Endothelial cell of umbilical vein (primary cell): ENCODE results near the gene VRTN. TPM values are rescaled to one million over a fixed set of nuclear protein-coding genes. Genes with fewer than 3 reads are reported as not detected.

Experiments
- BruUV-seq: library from RNA; stranded (reverse); fragments of 400-500 nt; replicated peaks from 2 replicates; lab custom pipeline; 2021; lab: Mats Ljungman, UMichigan
- CTCF ChIA-PET: fragments of 300-600, 350-600 bp; sonication (Branson Sonifier 250); formaldehyde crosslinking; loops from one replicate; lab custom pipeline; 2021; ENCODE audit warnings: antibody characterized with exemption, inconsistent platforms; lab: Charles Lee
- POLR2A ChIA-PET: fragments of 300-600, 350-600 bp; sonication (Branson Sonifier 250); formaldehyde crosslinking; loops from one replicate; lab custom pipeline; 2021; ENCODE audit warnings: antibody characterized with exemption, inconsistent platforms; lab: Charles Lee
- DNase-seq: peaks from one replicate; pipeline ENCODE4 v3.0.0-alpha.2; 2011; ENCODE audit warnings: low read depth, low spot score
- FAIRE-seq: peaks from 2 replicates; lab custom pipeline; 2011; peaks lifted over from hg19 to GRCh38; lab: Jason Lieb, UNC
- H2AFZ ChIP-seq: 2 replicates; pipeline ENCODE4 v1.6.0; 2012; ENCODE audit warnings: low read depth, low read length, control low read depth, inconsistent platforms
- H3K27ac ChIP-seq: 2 replicates; pipeline ENCODE4 v1.5.1; 2011; ENCODE audit warnings: low read depth, mild to moderate bottlenecking, control low read depth, low read length, moderate library complexity; ENCODE audit not compliant: insufficient read depth
- H3K27me3 ChIP-seq, 2 experiments: 2 replicates each; pipeline versions ENCODE4 v1.6.0 to v1.6.1; 2011; ENCODE audit warnings: low read length in 2 of 2, mixed read lengths in 1 of 2; ENCODE audit not compliant: control insufficient read depth in 2 of 2, insufficient read depth in 2 of 2
- H3K36me3 ChIP-seq, 2 experiments: 2 replicates in 1 of 2; 3 replicates in 1 of 2; pipeline ENCODE4 v1.5.1; 2011; ENCODE audit warnings: low read length in 2 of 2, mild to moderate bottlenecking in 1 of 2, moderate library complexity in 1 of 2; ENCODE audit not compliant: control insufficient read depth in 2 of 2, insufficient read depth in 2 of 2; ENCODE audit errors: extremely low read depth in 1 of 2
- H3K4me1 ChIP-seq: 3 replicates; pipeline ENCODE4 v1.5.1; 2011; ENCODE audit warnings: mild to moderate bottlenecking, low read length; ENCODE audit not compliant: control insufficient read depth, insufficient read depth; ENCODE audit errors: extremely low read depth
- H3K4me2 ChIP-seq: 2 replicates; pipeline ENCODE4 v1.6.1; 2011; ENCODE audit warnings: low read length, control low read depth, mixed read lengths; ENCODE audit not compliant: insufficient read depth
- H3K4me3 ChIP-seq, 3 experiments: fragments of 200-600 bp in 1 of 3; sonication (generic), shearing (Covaris generic) in 1 of 3; replicated peaks in 1 of 3; 2 replicates each; pipeline ENCODE4 v1.5.1; 2011 to 2016; ENCODE audit warnings: control low read depth in 3 of 3, low read length in 3 of 3, mild to moderate bottlenecking in 2 of 3, inconsistent platforms in 1 of 3, low read depth in 1 of 3, moderate library complexity in 1 of 3; ENCODE audit not compliant: insufficient read depth in 1 of 3
- H3K79me2 ChIP-seq: 2 replicates; pipeline ENCODE4 v1.6.0; 2012; ENCODE audit warnings: low read length, inconsistent platforms; ENCODE audit not compliant: control insufficient read depth, insufficient read depth
- H3K9ac ChIP-seq: replicated peaks from 2 replicates; pipeline ENCODE3; 2011; ENCODE audit warnings: low read length, control low read depth; ENCODE audit not compliant: insufficient read depth; ENCODE audit errors: extremely low read depth
- H3K9me1 ChIP-seq: replicated peaks from 3 replicates; pipeline ENCODE4 v1.6.0; 2011; ENCODE audit warnings: mild to moderate bottlenecking, low read length; ENCODE audit not compliant: control insufficient read depth, insufficient read depth; ENCODE audit errors: extremely low read depth
- H3K9me3 ChIP-seq: replicated peaks from 2 replicates; pipeline ENCODE4 v1.5.1; 2012; ENCODE audit warnings: low read length, inconsistent platforms; ENCODE audit not compliant: control insufficient read depth, insufficient read depth
- H4K20me1 ChIP-seq: replicated peaks from 2 replicates; pipeline ENCODE3; 2011; ENCODE audit warnings: mild to moderate bottlenecking, low read length; ENCODE audit not compliant: control insufficient read depth, insufficient read depth; ENCODE audit errors: extremely low read depth
- CTCF ChIP-seq, 2 donors: IDR thresholded peaks; 1 replicate in 1 of 2; 2 replicates in 1 of 2; pipeline ENCODE4 v1.5.1; 2011; ENCODE audit warnings: low read length in 2 of 2, mild to moderate bottlenecking in 2 of 2, moderate library complexity in 2 of 2, control low read depth in 1 of 2, inconsistent platforms in 1 of 2, low read depth in 1 of 2; ENCODE audit not compliant: insufficient read depth in 1 of 2; ENCODE audit errors: extremely low read depth in 1 of 2
- EZH2 ChIP-seq: IDR thresholded peaks from 2 replicates; pipeline ENCODE4 v1.6.1; 2012; ENCODE audit warnings: borderline replicate concordance, low read depth, mild to moderate bottlenecking, moderate library complexity, low read length, inconsistent platforms; ENCODE audit not compliant: severe bottlenecking
- FOS ChIP-seq: IDR thresholded peaks from 2 replicates; pipeline ENCODE4 v1.6.1; 2011; ENCODE audit warnings: mild to moderate bottlenecking, low read length, moderate library complexity, borderline replicate concordance; ENCODE audit not compliant: insufficient read depth
- GATA2 ChIP-seq: IDR thresholded peaks from 2 replicates; pipeline ENCODE4 v1.7.0; 2011; ENCODE audit warnings: low read depth, mild to moderate bottlenecking, moderate library complexity, mixed read lengths, low read length; ENCODE audit not compliant: insufficient read length, insufficient read depth
- JUN ChIP-seq: IDR thresholded peaks from 2 replicates; pipeline ENCODE4 v1.6.1; 2011; ENCODE audit warnings: borderline replicate concordance, low read depth; ENCODE audit not compliant: insufficient read length, insufficient read depth
- MAX ChIP-seq: IDR thresholded peaks from 2 replicates; pipeline ENCODE4 v1.6.1; 2011; ENCODE audit not compliant: insufficient read depth, insufficient read length
- MYC ChIP-seq: IDR thresholded peaks from one replicate; pipeline ENCODE4 v1.6.1; 2011; ENCODE audit warnings: mild to moderate bottlenecking, low read depth, low read length
- POLR2A ChIP-seq: IDR thresholded peaks from 2 replicates; pipeline ENCODE4 v1.6.1; 2012; ENCODE audit warnings: low read depth, mild to moderate bottlenecking, control low read depth, low read length
- POLR2AphosphoS5 ChIP-seq: IDR thresholded peaks from 2 replicates; pipeline ENCODE4 v1.6.1; 2012; ENCODE audit warnings: low read depth, mild to moderate bottlenecking, control low read depth, low read length, moderate library complexity; ENCODE audit not compliant: insufficient read depth
- dilution Hi-C: fragments of 300-500 bp; cut with MboI; formaldehyde crosslinking; loops from one replicate; pipeline ENCODE4 v1.15.0; 2019; ENCODE audit warnings: low sequenced_read_pairs; ENCODE audit not compliant: extremely low pct_ligation_motif_present
- intact Hi-C: fragments of 100-400 bp; cut with micrococcal nuclease; formaldehyde crosslinking; loops from one replicate; pipeline ENCODE4 v1.10.0; 2022
- polyA plus RNA-seq, 4 experiments: library from polyadenylated mRNA; depleted of rRNA in 3 of 4; stranded (reverse) in 3 of 4; unstranded in 1 of 4; fragments of >200 nt; gene quantifications; 2 replicates each; pipeline versions ENCODE4 v1.2.1 to v1.2.3, GENCODE V29; 2011 to 2012; ENCODE audit warnings: missing spikeins in 1 of 4
- total RNA-seq: library from RNA; stranded (reverse); gene quantifications from 2 replicates; pipeline ENCODE4 v1.2.3, GENCODE V29; 2021

VRTN gene
- total and polyA plus RNA-seq, 2 donors (not counting 3 experiments of a cell fraction or from before 2014, with no cell fraction given), result 0.03 TPM; not detected in 1

GRCh38 chr14:74402401-74403251, 54.4 kb downstream of the VRTN start:
- no peak for TF ChIP-seq GATA2
- no peak for TF ChIP-seq POLR2A
- TF ChIP-seq MAX, result no peak
- no peak for TF ChIP-seq JUN
- no peak for TF ChIP-seq MYC
- TF ChIP-seq POLR2AphosphoS5, result no peak
- no peak for TF ChIP-seq EZH2
- no peak for TF ChIP-seq FOS
- TF ChIP-seq CTCF (IDR thresholded peaks at IDR 0.05; ENCODE audit: extremely low read depth in 1 of 2, insufficient read depth in 1 of 2, low read depth in 1 of 2, low read length in 2 of 2), result no peak
- Histone ChIP-seq H4K20me1 (no peaks in the 10 kb centered on the region), H3K27ac (no peak overlapping the region), H3K9me1 (no peaks in the 10 kb centered on the region), H3K36me3 (no peaks in the 10 kb centered on the region), H3K4me3 (no peak overlapping the region), H3K79me2 (no peaks in the 10 kb centered on the region), H3K9me3 (no peaks in the 10 kb centered on the region), H3K4me2 (no peak overlapping the region), H3K4me1 (peaks cover 5% of the 10 kb centered on the region), H3K27me3 (peaks cover 3 to 8% of the 10 kb centered on the region in 2 experiments), H2AFZ (no peak overlapping the region), H3K9ac (no peak overlapping the region)
- ChIA-PET POLR2A (no interaction called here), CTCF (no interaction called here)
- no peak for DNase-seq
- dilution Hi-C loops (no loop called here), intact Hi-C loops (no loop called here)
- BruUV-seq, result no TSS peak
- FAIRE-seq, result no peak
